GM21717 (cell line): ENCODE data around the gene FMOD.

Source experiments
- ATAC-seq: cut with Tn5 transposase; IDR thresholded peaks from one replicate; pipeline ENCODE4 v1.9.1; 2021; ENCODE audit warnings: mild to moderate bottlenecking, moderate library complexity; ENCODE audit not compliant: unreplicated experiment

FMOD gene

GRCh38 chr1:203351037-203351625 lies at the start of gene FMOD:
FMOD (minus strand) TSS chr1:203351122; CDS start chr1:203348270, 2,852 bp downstream.
- no peak for ATAC-seq

GRCh38 chr1:203396595-203397194 lies 45.8 kb upstream of the FMOD start:
- ATAC-seq: no peak

GRCh38 chr1:203395751-203396150 lies 44.8 kb upstream of the FMOD start:
- no peak for ATAC-seq

- ATAC-seq: no peak
Observed at GRCh38 chr1:203390298-203390697, 39.4 kb upstream of the FMOD start.

- ATAC-seq: no peak
Observed at GRCh38 chr1:203388683-203389082, 37.8 kb upstream of the FMOD start.

GRCh38 chr1:203382026-203382425 lies 31.1 kb upstream of the FMOD start:
- ATAC-seq: no peak

GRCh38 chr1:203381151-203381751 lies 30.3 kb upstream of the FMOD start:
- ATAC-seq: no peak

- ATAC-seq: no peak
Observed at GRCh38 chr1:203380420-203381150, 29.7 kb upstream of the FMOD start.

GRCh38 chr1:203379825-203380224 lies 28.9 kb upstream of the FMOD start:
- no peak for ATAC-seq

GRCh38 chr1:203378556-203379245 lies 27.8 kb upstream of the FMOD start:
- ATAC-seq: no peak

- no peak for ATAC-seq
Observed at GRCh38 chr1:203373991-203374390, 23.1 kb upstream of the FMOD start.

GRCh38 chr1:203373002-203373401 lies 22.1 kb upstream of the FMOD start:
- ATAC-seq: no peak

GRCh38 chr1:203371288-203371687 lies 20.4 kb upstream of the FMOD start:
- ATAC-seq: no peak

- ATAC-seq: no peak
Observed at GRCh38 chr1:203369666-203370065, 18.7 kb upstream of the FMOD start.

GRCh38 chr1:203368624-203369451 lies 17.9 kb upstream of the FMOD start:
- ATAC-seq: no peak

GRCh38 chr1:203367057-203367456 lies 16.1 kb upstream of the FMOD start:
- no peak for ATAC-seq

- ATAC-seq: no peak
Observed at GRCh38 chr1:203366476-203366875, 15.6 kb upstream of the FMOD start.

GRCh38 chr1:203364806-203365205 lies 13.9 kb upstream of the FMOD start:
- no peak for ATAC-seq

- ATAC-seq: no peak
Observed at GRCh38 chr1:203364094-203364801, 13.3 kb upstream of the FMOD start.

GRCh38 chr1:203362720-203363025 lies 11.8 kb upstream of the FMOD start:
- no peak for ATAC-seq
